OCI-LY1 (cell line): ENCODE measurements around the gene POC1A.

Experiments used
- H2AFZ ChIP-seq: fragments of 200-600 bp; sonication (generic), shearing (Covaris generic); 2 replicates; pipeline ENCODE4 v1.6.0; 2014; ENCODE audit warnings: antibody characterized with exemption, mild to moderate bottlenecking, low read length
- H3F3A ChIP-seq: fragments of 200-600 bp; sonication (generic), shearing (Covaris generic); 2 replicates; pipeline ENCODE4 v1.6.0; 2014; ENCODE audit warnings: mild to moderate bottlenecking, antibody characterized with exemption, low read length, moderate library complexity; ENCODE audit not compliant: insufficient read depth
- H3K27ac ChIP-seq: fragments of 200-600 bp; sonication (generic); 2 replicates; pipeline ENCODE4 v1.5.1; 2014; ENCODE audit warnings: low read length, mixed run types, mild to moderate bottlenecking, low read depth; ENCODE audit not compliant: poor library complexity, severe bottlenecking
- H3K27me3 ChIP-seq: fragments of 200-600 bp; sonication (generic); 2 replicates; pipeline ENCODE4 v1.6.0; 2014; ENCODE audit warnings: antibody characterized with exemption, mild to moderate bottlenecking, low read length, moderate library complexity; ENCODE audit not compliant: insufficient read depth
- H3K36me3 ChIP-seq: fragments of 200-600 bp; sonication (generic); 2 replicates; pipeline ENCODE4 v1.6.1; 2014; ENCODE audit warnings: mild to moderate bottlenecking, antibody characterized with exemption, low read length, moderate library complexity, mixed read lengths; ENCODE audit not compliant: insufficient read depth
- H3K4me1 ChIP-seq: fragments of 200-600 bp; sonication (generic); 2 replicates; pipeline ENCODE4 v1.5.1; 2014; ENCODE audit warnings: mild to moderate bottlenecking, low read length, moderate library complexity; ENCODE audit not compliant: insufficient read depth, severe bottlenecking
- H3K4me2 ChIP-seq: fragments of 200-600 bp; sonication (generic), shearing (Covaris generic); 2 replicates; pipeline ENCODE4 v1.6.1; 2014; ENCODE audit warnings: low read length
- H3K4me3 ChIP-seq: fragments of 200-600 bp; sonication (generic); 2 replicates; pipeline ENCODE4 v1.5.1; 2014; ENCODE audit warnings: low read length, low read depth, mild to moderate bottlenecking, mixed read lengths; ENCODE audit not compliant: poor library complexity, severe bottlenecking
- H3K79me2 ChIP-seq: fragments of 200-600 bp; shearing (Covaris generic); 2 replicates; pipeline ENCODE4 v1.6.1; 2016; ENCODE audit warnings: mixed run types, low read length, mixed read lengths; ENCODE audit not compliant: insufficient read depth
- H3K9ac ChIP-seq: fragments of 200-600 bp; sonication (generic), shearing (Covaris generic); 2 replicates; pipeline ENCODE4 v1.6.1; 2014; ENCODE audit warnings: mild to moderate bottlenecking, low read length, mixed read lengths
- H3K9me2 ChIP-seq: fragments of 200-600 bp; sonication (generic), shearing (Covaris generic); 2 replicates; pipeline ENCODE4 v1.6.1; 2014; ENCODE audit warnings: low read depth, mild to moderate bottlenecking, low read length, mixed read lengths
- H3K9me3 ChIP-seq: fragments of 200-600 bp; shearing (Covaris generic); 2 replicates; pipeline ENCODE4 v1.6.1; 2014; ENCODE audit warnings: low read length, mixed read lengths
- H4K20me1 ChIP-seq: fragments of 200-600 bp; sonication (generic), shearing (Covaris generic); 2 replicates; pipeline ENCODE4 v1.6.0; 2016; ENCODE audit warnings: mild to moderate bottlenecking, low read length; ENCODE audit not compliant: insufficient read depth
- EZH2 ChIP-seq: fragments of 200-600 bp; sonication (generic), shearing (Covaris generic); IDR thresholded peaks from 2 replicates; pipeline ENCODE4 v1.8.0; 2017; ENCODE audit warnings: borderline replicate concordance, mixed run types, mild to moderate bottlenecking, antibody characterized with exemption, low read length, moderate library complexity, mixed read lengths
- TF ChIP-seq, protein P1 (sequence below): fragments of 200-600 bp; sonication (generic), shearing (Covaris generic); IDR thresholded peaks from 2 replicates; pipeline ENCODE4 v1.5.1; 2017; ENCODE audit warnings: mild to moderate bottlenecking, antibody characterized with exemption, low read length, moderate library complexity, mixed read lengths

Gene POC1A

GRCh38 chr3:52195291-52195597 is 41.0 kb upstream of the POC1A start:
- Histone ChIP-seq H3K9me3 (no peaks in the 10 kb centered on the region), H3K36me3 (peaks cover 7% of the 10 kb centered on the region; the same call in 1 of the 2 replicates), H3K9me2 (no peaks in the 10 kb centered on the region), H2AFZ (no peak overlapping the region), H3K4me1 (peaks cover 19% of the 10 kb centered on the region), H3K27ac (no peak overlapping the region), H3K79me2 (no peaks in the 10 kb centered on the region), H3K4me2 (no peak overlapping the region), H3F3A (no peaks in the 10 kb centered on the region), H3K4me3 (no peak overlapping the region), H3K9ac (no peak overlapping the region), H4K20me1 (no peaks in the 10 kb centered on the region), H3K27me3 (no peaks in the 10 kb centered on the region)
- TF ChIP-seq, protein P1, sequence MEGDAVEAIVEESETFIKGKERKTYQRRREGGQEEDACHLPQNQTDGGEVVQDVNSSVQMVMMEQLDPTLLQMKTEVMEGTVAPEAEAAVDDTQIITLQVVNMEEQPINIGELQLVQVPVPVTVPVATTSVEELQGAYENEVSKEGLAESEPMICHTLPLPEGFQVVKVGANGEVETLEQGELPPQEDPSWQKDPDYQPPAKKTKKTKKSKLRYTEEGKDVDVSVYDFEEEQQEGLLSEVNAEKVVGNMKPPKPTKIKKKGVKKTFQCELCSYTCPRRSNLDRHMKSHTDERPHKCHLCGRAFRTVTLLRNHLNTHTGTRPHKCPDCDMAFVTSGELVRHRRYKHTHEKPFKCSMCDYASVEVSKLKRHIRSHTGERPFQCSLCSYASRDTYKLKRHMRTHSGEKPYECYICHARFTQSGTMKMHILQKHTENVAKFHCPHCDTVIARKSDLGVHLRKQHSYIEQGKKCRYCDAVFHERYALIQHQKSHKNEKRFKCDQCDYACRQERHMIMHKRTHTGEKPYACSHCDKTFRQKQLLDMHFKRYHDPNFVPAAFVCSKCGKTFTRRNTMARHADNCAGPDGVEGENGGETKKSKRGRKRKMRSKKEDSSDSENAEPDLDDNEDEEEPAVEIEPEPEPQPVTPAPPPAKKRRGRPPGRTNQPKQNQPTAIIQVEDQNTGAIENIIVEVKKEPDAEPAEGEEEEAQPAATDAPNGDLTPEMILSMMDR: no peak
- no peak for TF ChIP-seq EZH2

DNA sequence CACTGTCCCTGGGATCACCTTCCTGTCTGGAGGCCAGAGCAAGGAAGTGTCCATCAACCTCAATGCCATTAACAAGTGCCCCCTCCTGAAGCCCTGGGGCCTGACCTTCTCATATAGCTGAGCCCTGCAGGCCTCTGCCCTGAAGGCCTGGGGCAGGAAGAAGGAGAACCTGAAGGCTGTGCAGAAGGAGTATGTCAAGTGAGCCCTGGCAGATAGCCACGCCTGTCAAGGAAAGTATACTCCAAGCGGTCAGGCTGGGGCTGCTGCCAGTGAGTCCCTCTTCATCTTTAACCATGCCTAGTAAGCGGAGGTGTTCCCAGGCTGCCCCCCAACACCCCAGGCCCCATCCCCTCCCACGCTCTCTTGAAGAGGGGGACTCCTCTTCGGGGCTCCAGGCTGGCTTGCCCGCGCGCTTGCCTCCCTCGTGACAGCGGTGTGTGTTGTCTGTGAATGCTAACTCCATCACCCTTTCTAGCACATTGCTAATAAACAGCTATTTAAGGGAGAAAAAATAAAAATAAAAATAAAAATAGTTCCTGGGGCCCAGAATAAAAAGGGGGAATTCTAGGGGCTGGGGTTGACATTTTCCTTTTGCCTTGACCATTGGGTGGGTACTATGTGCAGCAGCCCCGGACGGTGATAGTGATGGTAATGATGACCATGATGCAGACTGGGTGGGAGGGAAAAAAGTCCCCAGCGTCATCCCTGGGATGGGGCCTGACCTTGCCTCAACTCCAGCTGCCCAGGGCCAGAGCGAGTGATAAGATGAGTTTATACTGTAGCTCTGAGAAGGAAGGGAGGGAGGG is 40.5 kb upstream of the POC1A start:
- Histone ChIP-seq H3K27me3 (no peaks in the 10 kb centered on the region), H3F3A (no peaks in the 10 kb centered on the region), H3K9me3 (no peaks in the 10 kb centered on the region), H2AFZ (no peak overlapping the region), H3K9ac (no peak overlapping the region), H3K9me2 (no peaks in the 10 kb centered on the region), H3K4me2 (no peak overlapping the region), H3K4me3 (no peak overlapping the region), H3K36me3 (peaks cover 6% of the 10 kb centered on the region; the same call in 1 of the 2 replicates), H3K4me1 (peaks cover 19% of the 10 kb centered on the region), H3K79me2 (no peaks in the 10 kb centered on the region), H4K20me1 (no peaks in the 10 kb centered on the region), H3K27ac (no peak overlapping the region)
- no peak for TF ChIP-seq EZH2
- TF ChIP-seq, protein P1: no peak

DNA sequence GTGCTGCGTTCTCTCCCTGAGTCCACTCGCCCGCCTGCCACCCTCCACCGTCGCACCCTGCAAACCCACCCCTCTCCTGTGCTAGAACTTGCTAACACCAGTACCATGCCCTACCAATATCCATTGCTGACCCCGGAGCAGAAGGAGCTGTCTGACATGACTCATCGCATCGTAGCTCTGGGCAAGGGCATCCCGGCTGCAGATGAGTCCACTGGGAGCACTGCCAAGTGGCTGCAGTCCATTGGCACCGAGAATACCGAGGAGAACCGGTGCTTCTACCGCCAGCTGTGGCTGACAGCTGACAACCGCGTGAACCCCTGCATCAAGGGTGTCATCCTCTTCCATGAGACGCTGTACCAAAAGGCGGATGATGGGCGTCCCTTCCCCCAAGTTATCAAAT is 38.8 kb upstream of the POC1A start:
- TF ChIP-seq, protein P1: no peak
- TF ChIP-seq EZH2: no peak
- Histone ChIP-seq H3K9me3 (no peaks in the 10 kb centered on the region), H3K9me2 (no peaks in the 10 kb centered on the region), H3K4me2 (no peak overlapping the region), H3K36me3 (no peaks in the 10 kb centered on the region), H2AFZ (no peak overlapping the region), H3K9ac (no peak overlapping the region), H4K20me1 (no peaks in the 10 kb centered on the region), H3F3A (no peaks in the 10 kb centered on the region), H3K4me1 (peaks cover 7% of the 10 kb centered on the region), H3K27me3 (no peaks in the 10 kb centered on the region), H3K4me3 (no peak overlapping the region), H3K27ac (no peak overlapping the region), H3K79me2 (no peaks in the 10 kb centered on the region)
